Vagina (tissue), 2 donors: ENCODE data around the gene EPAS1.

Source experiments
- POLR2A ChIP-seq, 2 donors: fragments of 450-650 bp; IDR thresholded peaks; one replicate each; pipeline ENCODE4 v1.6.1; 2017; ENCODE audit warnings: antibody characterized with exemption in 2 of 2, mild to moderate bottlenecking in 2 of 2, moderate library complexity in 2 of 2
- TF ChIP-seq, protein P1 (sequence below), 3 experiments: fragments of 450-650 bp in 2 of 3; fragments of 200-600 bp in 1 of 3; sonication (generic) in 1 of 3; IDR thresholded peaks; one replicate each; pipeline ENCODE4 v1.5.1; 2017 to 2019; ENCODE audit warnings: antibody characterized with exemption in 3 of 3, mild to moderate bottlenecking in 2 of 3, moderate library complexity in 2 of 3

GRCh38 chr2:46323730-46324129, 26.5 kb downstream of the EPAS1 start:
- no peak for TF ChIP-seq POLR2A (IDR thresholded peaks at IDR 0.05)
- TF ChIP-seq, protein P1, sequence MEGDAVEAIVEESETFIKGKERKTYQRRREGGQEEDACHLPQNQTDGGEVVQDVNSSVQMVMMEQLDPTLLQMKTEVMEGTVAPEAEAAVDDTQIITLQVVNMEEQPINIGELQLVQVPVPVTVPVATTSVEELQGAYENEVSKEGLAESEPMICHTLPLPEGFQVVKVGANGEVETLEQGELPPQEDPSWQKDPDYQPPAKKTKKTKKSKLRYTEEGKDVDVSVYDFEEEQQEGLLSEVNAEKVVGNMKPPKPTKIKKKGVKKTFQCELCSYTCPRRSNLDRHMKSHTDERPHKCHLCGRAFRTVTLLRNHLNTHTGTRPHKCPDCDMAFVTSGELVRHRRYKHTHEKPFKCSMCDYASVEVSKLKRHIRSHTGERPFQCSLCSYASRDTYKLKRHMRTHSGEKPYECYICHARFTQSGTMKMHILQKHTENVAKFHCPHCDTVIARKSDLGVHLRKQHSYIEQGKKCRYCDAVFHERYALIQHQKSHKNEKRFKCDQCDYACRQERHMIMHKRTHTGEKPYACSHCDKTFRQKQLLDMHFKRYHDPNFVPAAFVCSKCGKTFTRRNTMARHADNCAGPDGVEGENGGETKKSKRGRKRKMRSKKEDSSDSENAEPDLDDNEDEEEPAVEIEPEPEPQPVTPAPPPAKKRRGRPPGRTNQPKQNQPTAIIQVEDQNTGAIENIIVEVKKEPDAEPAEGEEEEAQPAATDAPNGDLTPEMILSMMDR (IDR thresholded peaks at IDR 0.05) = no peak
